Colon (tissue), 2 donors: ENCODE results near the gene ZNF19.

Source experiments
- FAIRE-seq: peaks from 2 replicates; lab custom pipeline; 2012; peaks lifted over from hg19 to GRCh38; lab: Jason Lieb, UNC
- donor health status: control.
- donor health status: control.

The ZNF19 gene

DNA sequence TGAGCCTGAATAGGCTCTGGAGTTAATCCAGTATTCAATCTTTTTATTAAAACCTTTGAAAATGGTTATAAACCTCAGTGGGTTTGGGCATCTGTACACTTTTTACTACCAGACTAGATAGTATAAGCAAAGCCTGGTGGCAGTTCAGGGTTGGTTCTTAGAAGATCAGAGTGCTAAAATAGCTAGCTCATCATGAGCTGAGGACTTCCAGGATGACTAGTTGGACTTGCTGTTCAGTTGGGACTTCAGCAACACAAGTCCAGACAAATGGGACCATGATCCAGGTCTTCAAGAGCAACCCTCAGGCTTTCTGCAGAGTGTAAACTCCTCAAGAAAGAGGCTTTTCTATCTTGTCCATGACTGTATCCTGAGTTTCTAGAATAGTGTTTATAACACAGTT is 1.2 kb upstream of the ZNF19 start:
- FAIRE-seq: no peak

DNA sequence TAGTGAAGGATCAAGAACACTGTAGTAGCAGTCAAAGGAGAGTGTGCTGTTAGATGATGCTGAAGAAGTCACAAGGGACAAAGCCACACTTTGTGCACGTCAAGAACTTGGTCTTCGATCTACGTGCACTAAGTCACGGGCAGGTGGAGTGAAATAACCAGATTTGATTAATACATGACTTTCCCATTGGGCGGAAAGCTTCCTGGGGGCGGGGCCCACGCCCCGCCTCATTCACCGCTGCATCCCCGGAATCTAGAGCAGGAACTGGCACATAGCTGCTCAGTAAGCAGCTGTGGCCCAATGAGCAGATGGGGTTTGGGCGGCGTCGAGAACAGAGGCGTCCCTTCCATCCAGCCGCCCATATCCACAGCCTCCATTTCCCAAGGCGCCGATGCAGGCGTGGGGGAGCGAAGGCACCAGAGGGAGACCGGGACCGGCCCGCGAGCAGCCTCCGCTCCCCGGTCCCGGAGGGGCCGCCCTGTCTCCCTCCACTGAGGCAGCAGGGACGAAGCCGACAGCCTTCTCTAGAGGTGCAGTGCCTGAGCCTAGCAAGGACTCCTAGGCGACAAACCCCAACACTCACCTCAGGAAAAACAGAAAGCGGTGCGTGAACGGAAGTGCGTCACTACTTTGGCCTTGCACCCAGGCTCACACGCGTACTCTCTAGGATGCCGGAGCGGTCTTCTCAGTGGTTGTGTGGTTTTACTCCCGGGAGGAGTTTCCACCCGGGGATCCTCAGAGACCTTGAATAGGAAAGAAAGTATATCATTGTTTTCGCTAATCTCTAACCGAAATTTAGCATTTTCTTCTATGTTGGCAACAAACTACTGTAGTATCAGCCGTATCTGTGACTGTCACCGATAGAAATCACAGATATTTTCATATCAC is 4.9 kb downstream of the ZNF19 start:
- FAIRE-seq: no peak

DNA sequence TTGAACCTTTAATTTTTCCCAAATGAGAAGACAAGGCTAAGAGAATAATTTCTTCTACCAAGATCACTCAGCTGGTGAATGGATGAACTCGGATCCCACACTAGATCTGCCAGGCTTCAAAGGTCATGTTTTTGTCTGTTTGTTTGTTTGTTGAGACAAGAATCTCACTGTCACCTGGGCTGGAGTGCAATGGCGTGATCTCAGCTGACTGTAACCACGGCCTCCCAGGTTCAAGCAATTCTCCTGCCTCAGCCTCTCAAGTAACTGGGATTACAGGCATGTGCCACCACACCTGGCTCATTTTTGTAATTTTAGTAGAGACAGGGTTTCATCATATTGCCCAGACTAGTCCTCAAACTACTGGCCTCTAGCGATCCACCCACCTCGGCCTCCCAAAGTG is 6.6 kb downstream of the ZNF19 start:
- no peak for FAIRE-seq

DNA sequence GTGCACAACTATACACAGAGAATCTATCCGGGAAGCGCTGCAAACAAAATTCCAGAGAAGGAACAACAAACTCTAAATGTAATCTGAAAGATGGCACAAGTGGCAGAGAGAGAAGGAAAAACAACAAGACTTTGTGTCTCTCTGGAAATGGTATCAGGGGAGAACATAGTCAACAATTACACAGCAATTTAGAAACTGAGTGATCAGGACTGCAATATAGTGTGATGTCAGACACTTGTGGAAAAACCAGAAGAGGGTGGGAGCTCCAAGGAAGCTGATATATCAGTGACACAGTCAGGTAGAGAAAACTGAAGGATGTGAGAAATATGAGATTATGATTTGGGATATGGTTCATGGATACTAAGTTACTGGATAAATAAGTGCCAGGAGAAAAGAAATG is 8.2 kb downstream of the ZNF19 start:
- FAIRE-seq: no peak

DNA sequence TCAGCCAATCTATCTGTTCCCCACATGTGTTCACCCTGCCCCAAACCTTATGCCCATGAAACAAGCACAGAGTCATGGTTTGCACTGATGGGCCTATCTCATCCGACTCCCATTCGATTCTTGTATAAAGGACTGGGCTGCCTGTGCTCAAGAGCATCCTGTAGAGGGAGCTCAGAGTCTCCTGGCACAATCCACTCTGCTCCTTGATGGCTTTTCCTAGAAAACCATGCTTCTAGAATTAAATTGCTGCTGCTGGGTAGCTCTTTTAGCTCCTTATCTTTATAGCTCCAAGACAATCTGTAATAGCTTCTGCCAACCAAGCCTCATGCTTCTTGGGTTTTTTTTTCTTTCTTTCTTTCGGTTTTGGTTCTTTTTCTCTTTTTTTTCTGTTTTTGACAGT is 9.7 kb downstream of the ZNF19 start:
- FAIRE-seq: no peak

DNA sequence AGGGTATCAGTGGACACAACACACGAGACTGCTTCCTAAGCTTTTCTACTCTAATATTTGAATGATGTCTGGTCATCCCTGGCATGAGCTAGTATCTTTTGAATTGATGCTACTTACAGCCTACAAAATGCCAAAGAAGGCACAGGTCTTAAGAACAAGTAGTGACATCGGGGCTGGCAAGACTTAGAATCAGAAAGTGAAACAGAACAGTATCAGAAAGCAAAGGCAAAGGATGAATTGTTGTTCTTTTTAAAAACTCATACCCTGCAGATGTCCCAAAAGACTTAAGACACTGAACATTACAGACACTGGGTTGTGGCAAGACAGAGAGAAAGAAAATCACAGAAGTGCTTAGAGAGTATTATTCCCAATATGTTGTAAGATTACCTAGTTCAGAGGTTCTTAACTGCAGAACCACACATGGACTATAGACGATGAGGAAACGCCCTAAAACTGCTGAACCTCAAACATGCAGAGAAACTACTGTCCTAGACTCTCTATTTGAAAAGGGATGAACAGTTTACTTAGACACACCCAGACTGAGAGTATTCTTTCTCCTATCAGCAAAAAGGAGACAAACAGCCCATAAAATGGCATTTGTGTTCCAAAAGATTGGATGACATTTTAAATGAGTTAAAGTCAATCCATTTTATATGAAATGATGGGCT is 12.5 kb downstream of the ZNF19 start:
- no peak for FAIRE-seq

DNA sequence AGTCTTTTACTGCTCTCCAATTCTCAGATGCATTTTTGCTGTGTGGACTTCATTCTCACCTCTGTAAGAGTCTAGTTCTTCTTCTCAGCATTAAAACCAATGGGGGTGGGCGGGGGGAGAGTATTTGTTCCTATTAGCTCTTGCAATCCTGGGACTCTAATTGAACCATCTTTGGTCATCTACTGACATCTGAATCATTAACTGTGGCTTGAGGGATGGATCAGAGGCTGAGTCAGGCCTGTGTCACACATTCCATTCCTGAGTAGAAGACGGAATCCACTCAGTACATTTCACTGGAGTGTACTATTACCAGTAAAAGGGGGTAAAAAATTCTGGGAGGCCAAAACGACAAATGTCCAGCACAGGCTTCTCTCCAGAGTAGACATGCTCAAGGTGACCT is 14.3 kb downstream of the ZNF19 start:
- no peak for FAIRE-seq

DNA sequence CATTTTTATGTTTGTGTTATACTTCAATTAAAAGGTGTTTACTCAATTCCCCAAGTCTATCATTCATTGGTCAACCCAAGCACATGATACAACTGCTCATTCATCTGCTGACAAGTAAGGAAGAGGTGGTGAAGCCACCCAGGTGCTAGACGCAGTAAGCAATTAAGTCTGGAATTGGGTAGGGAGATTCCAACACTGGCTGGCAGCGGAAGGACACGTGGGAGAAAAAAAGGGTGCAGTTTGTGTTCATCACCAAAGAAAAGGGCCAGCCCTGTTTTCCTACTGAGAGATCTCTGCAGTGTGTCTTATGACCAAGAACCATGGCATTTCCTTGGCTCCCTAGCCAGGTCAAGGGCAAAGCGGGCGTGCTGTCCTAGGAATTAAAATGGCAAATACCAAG is 15.2 kb downstream of the ZNF19 start:
- no peak for FAIRE-seq

DNA sequence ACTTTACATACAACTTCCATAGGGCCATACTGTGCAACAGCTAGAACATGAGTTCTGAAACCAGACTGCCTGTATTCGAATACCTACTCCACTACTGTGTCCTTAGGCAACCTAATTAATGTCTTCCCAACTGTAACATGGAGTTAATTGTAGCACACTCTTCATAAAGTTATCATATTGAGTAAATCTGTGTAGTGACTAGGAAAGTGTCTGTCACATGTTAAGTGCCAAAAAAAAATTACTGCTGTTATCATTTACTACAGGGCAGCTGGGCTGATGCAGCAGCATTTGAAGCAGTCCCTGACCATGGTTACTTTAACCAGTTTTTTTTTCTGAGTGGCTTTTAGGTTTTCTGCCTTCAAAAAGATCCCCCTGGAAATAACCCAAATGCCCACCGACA is 16.2 kb downstream of the ZNF19 start:
- no peak for FAIRE-seq

DNA sequence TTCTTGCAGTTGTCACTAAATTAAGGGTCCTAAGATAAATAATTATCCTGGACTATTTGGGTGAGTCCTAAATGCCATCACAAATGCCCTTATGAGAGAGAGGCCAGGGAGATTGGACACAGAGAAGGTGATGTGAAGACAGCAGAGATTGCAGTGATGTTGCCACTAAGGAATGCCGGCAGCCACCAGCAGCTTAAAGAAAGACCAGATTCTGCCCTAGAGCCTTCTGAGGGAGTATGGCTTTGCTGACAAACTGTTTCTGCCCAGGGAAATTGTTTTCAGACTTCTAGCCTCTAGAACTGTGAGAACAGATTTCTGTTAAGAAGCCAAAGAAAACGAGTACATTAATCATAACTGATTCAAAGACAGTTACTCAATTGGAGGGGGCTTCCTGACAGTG is 17.1 kb downstream of the ZNF19 start:
- FAIRE-seq: no peak

DNA sequence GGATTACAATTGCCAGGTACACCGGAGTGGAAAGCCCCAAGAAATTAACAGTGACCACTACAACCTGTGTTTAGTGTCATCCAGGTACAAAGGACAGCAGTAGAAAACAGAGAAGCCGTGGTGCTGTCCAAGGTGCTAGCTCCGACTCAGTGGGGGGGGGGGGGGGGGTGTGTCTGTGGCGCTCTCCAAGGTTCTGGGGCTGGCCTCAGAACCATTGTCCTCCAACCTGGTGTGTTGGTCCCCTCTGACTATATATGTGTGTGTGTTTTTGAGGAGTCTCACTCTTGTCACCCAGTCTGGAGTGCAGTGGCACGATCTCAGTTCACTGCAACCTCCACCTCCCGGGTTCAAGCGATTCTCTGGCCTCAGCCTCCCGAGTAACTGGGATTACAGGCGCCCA is 21.3 kb downstream of the ZNF19 start:
- FAIRE-seq: no peak

DNA sequence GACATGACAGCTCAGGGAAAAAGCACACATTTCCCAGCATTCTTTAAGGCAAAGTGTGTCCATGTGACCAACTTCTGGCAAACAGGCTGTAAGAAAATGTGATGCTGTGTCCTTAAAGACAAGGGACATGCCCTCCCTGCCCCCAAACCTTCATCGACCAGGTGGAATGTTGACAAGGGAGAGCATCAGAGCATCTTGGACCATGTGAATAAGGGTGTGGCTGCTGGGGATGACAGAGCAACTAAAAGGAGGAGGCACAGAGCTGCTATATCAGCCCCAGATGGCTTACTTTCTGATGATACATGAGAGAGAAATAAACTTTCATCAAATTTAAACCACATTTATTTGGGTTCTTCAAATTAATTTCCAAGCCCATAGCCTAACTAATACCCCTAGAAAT is 24.9 kb downstream of the ZNF19 start:
- no peak for FAIRE-seq

DNA sequence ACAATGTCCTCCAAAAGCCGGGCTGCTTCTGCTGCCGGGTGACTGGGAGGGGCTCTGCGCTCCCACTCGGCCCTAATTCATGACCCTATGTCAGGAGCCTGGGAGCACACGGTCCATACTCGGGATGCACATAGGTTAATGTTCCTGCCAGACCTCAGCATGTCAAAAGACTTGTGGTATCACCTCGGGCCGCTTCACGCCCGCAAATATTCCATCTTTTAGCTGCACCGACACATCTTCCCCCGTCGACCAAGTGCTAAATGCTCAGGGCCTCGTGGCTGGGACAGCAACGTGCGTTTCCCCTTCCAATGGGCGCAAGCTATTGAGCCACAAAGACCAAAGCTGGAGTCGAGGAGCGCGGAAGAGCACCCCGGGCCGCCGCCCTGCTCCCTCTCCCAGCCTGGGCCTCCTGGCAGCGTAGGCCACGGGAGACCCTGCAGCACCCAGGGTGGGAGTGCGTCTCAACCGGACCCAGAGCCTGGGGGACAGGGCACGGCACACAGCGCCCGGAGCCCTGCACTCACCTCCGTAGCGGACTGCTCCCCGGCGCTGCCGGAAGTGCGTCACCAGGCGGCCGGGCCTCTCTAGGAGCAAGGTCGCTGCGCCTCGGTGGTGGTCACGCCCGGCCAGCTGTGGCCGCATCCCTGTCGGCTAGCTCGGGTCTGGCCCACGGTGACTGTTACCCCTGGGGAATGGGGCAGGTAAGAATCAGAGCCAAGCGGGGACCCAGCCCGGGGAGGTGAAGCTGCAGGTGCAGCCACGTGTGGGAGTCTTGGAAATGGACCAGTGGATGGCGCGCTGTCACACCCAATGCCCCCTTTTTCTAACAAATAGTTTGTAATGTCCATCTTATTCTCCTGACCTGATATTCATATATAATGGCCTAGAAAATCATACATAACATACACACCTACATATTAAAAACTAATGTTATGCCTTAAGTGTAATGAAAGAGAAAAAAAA is 27.2 kb downstream of the ZNF19 start, which contains the start of gene ZNF23:
Gene ZNF23, minus strand, starts transcription at position 562 of the 963 bp plus-strand sequence. CDS start 5,451 bp downstream, outside the sequence.
- no peak for FAIRE-seq

DNA sequence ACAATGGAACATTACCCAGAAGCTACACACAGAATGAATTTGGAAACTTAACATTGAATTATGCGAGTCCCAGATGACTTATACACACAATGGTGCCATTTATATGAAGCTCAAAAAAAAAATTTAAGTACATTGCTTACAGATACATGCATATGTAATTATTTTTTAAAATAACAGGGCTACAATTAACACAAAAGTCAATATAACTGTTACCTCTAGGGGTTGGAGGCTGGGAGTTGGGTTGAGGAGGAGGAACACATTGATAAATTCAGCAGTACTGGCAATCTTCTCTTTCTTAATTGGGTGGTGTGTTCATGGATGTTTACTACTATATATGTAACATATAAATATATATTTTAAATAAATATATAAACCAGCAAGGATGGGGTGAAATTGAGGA is 28.2 kb downstream of the ZNF19 start:
- no peak for FAIRE-seq

DNA sequence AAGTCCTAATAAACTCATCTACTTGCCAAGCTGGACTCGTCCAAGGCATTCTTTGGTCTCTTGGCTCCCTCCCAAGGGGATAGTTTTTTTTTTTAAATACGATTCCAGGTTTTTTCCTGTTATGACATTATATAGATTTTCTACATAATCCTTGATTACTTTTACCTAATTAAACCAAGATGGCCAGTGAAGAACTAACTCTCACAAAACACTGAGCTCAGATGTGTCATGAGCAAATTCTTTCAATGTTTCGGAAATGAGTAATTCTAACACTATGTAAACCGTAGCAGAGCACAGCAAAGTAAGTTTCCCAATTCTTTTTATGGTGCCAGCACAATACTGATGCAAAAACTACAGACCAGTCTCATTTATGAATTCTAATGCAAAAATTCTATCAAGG is 28.9 kb downstream of the ZNF19 start:
- no peak for FAIRE-seq

DNA sequence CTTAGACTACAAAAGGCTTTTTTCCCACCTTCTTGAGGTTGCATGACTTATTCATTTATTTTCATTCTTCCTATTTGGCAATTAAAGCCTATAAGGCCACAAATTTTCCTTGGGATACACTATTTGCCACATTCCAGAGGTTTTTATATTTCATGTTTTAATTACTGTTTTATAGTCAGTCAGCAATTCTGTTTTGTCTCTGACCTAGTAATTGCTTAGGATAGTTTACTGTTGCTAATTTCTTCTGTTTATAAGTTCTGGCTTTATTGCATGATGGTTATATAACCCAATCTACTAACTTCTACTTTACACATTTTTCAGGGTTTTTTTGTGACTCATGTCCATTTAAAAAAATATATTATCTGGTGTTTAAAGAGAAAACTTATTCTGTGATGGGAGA is 29.6 kb downstream of the ZNF19 start:
- FAIRE-seq: no peak

DNA sequence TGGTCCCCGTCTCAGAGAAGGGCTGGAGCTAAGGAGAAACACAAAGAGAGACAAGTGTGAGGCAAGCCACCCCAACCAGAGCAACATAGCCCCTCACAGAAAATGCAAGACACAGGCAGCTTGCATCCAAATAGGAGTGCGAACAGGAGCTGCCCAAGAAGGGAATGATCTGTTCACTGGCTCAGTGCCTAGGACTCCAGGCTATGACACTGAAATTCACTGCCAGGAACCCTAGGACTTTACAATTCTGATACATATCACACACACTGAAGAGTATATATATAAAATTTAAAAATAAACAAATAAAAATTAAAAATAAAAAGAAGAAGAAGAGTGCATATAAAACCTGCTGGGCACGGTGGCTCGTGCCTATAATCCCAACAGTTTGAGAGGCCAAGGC is 32.3 kb downstream of the ZNF19 start:
- FAIRE-seq: no peak

DNA sequence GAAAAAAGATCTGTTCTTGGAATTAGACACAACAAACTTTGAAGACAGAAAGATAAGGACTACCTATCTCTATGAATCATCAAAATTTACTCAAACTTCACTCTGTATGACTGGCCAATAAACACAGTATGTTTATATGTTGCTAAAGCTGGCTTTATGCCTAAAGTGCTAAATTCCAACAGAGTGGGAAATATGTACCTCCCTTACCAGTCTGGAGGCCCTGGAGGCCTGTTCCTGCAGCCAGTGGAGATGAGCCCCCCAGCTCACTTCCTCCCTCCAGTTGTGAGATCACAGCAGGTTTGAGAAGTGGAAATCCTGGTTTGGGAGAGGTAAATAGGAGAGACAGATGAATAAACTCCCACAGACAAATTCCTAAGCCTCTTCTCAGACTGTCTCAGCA is 36.1 kb downstream of the ZNF19 start:
- no peak for FAIRE-seq

DNA sequence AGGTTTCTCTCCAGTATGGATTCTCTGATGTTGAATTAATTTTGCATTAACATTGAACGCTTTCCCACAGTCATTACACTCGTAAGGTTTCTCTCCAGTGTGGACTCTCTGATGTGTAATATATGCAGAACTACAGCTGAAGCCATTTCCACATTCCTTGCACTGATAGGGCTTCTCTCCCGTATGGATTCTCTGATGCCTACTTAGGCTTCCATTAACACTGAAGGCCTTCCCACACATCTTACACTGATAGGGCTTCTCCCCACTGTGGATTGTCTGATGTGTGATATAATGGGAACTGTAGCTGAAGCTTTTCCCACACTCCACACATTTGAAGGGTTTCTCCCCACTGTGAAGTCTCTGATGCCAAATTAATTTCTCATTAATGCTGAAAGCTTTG is 40.1 kb downstream of the ZNF19 start:
- no peak for FAIRE-seq

DNA sequence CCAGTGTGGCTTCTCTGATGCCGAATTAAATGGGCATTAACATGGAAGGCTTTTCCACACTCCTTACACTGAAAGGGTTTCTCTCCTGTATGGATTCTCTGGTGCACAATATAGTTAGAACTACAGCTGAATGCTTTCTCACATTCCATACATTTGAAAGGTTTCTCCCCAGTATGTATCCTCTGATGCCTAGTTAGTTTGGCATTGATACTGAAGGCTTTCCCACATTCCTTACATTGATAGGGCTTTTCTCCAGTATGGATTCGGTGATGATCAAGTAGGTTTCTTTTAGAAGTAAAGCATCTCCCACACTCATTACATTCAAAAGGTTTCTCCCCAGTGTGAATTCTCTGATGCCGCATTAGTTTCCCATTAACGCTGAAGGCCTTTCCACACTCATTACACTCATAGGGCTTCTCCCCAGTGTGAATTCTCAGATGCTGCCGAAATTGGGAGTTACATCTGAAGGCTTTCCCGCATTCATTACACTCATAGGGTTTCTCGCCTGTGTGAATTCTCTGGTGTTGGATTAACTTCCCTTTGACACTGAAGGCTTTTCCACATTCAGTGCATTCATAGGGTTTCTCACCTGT is 40.8 kb downstream of the ZNF19 start:
- no peak for FAIRE-seq

DNA sequence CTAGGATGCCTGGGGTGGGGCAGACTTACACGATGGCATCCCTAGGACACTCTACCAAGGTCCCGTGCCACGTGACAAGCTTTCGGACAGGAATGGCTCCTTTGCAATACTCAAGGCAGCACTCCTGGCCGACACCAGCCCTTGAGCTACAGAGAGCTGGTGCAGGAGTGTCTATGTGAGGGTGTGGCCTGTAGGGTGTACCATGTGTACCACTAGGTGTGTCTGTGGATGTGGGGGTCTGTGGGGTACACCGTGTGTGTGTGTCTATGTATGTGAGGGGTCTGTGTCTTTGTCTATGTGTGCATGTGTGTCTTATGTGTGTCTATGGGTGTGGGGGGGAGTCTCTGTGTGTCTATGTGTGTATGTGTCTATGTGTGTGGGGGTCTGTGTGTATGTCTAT is 45.4 kb downstream of the ZNF19 start:
- no peak for FAIRE-seq

DNA sequence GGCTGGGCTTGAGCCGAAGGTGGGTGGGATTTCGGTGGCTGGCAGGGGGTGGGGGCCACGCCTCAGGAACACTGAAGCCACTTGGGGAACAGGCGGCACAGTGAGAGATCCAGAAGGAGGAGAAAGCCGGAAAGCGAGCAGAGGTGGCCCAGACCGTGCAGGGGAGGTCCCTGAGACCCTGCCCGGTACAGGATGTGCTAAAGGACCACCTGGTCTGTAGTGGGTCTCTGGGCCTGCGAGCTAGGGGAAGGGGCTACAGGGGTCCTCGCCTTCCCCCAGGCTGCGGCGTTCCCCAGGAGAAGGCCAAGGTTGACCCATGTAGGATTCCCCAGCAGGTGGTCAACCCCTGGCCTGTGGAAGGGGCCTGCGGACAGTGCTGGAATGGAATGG is 47.1 kb downstream of the ZNF19 start, which contains the start of gene TLE7:
Gene TLE7, minus strand, starts transcription at position 4 of the 390 bp plus-strand sequence. CDS start 8,730 bp downstream, outside the sequence.
- no peak for FAIRE-seq
